IMR-90 (cell line): ENCODE results near the gene MZT2A. TPM values are rescaled to one million over a fixed set of nuclear protein-coding genes. Genes with fewer than 3 reads are reported as not detected.
"Not testable (repeated sequence)": the region's sequence is repeated elsewhere in the genome, so short reads cannot be mapped to it uniquely, and the experiment has no call there.

Experiments used
- ATAC-seq: fragments of 200-7000 bp; cut with Tn5 transposase; 2 replicates; pipeline ENCODE4 v1.9.1; 2020; ENCODE audit warnings: low read depth, mild to moderate bottlenecking, moderate library complexity
- BruUV-seq: library from RNA; stranded (reverse); fragments of 400-500 nt; replicated peaks from 2 replicates; lab custom pipeline; 2021; lab: Mats Ljungman, UMichigan
- CTCF ChIA-PET: fragments of 300-600 bp; formaldehyde crosslinking; extraction: SDS; loops from one replicate; lab custom pipeline; 2021; ENCODE audit warnings: antibody characterized with exemption; lab: Yijun Ruan, JAX
- POLR2A ChIA-PET: fragments of 300-600 bp; sonication (Branson Sonifier 250); formaldehyde crosslinking; loops from one replicate; lab custom pipeline; 2022; ENCODE audit warnings: antibody characterized with exemption; ENCODE audit not compliant: unreplicated experiment; lab: Charles Lee
- DNase-seq: peaks from one replicate; pipeline ENCODE4 v3.0.0; 2013
- H2AFZ ChIP-seq: replicated peaks from 2 replicates; pipeline ENCODE3; 2013; ENCODE audit warnings: low read length, mild to moderate bottlenecking; ENCODE audit not compliant: poor library complexity
- H2AK5ac ChIP-seq: 2 replicates; pipeline ENCODE4 v1.6.1; 2013; ENCODE audit warnings: low read depth, low read length, inconsistent platforms
- H2AK9ac ChIP-seq: replicated peaks from 2 replicates; pipeline ENCODE3; 2013; ENCODE audit warnings: mild to moderate bottlenecking, low read depth, low read length, moderate library complexity; ENCODE audit not compliant: poor library complexity
- H2BK120ac ChIP-seq: 2 replicates; pipeline ENCODE4 v1.6.1; 2013; ENCODE audit warnings: low read depth, low read length, inconsistent platforms
- H2BK15ac ChIP-seq: 3 replicates; pipeline ENCODE4 v1.6.1; 2013; ENCODE audit warnings: low read depth, low read length, inconsistent platforms
- H2BK20ac ChIP-seq: 2 replicates; pipeline ENCODE4 v1.6.1; 2013; ENCODE audit warnings: low read depth, mild to moderate bottlenecking, inconsistent platforms, low read length, moderate library complexity
- H2BK5ac ChIP-seq: 2 replicates; pipeline ENCODE4 v1.6.1; 2013; ENCODE audit warnings: mild to moderate bottlenecking, low read depth, low read length, inconsistent platforms; ENCODE audit not compliant: poor library complexity, severe bottlenecking
- H3K14ac ChIP-seq: replicated peaks from 2 replicates; pipeline ENCODE4 v1.6.1; 2013; ENCODE audit warnings: low read depth, low read length, inconsistent platforms
- H3K18ac ChIP-seq: 2 replicates; pipeline ENCODE4 v1.6.1; 2013; ENCODE audit warnings: low read depth, low read length, control low read depth
- H3K23ac ChIP-seq: 2 replicates; pipeline ENCODE4 v1.6.1; 2013; ENCODE audit warnings: low read depth, low read length, inconsistent platforms
- H3K27ac ChIP-seq: 2 replicates; pipeline ENCODE4 v1.5.1; 2013; ENCODE audit warnings: mild to moderate bottlenecking, control low read depth, low read length; ENCODE audit not compliant: insufficient read depth
- H3K27me3 ChIP-seq: 2 replicates; pipeline ENCODE4 v1.6.1; 2013; ENCODE audit warnings: low read length; ENCODE audit not compliant: control insufficient read depth, insufficient read depth
- H3K36me3 ChIP-seq: 2 replicates; pipeline ENCODE4 v1.6.1; 2013; ENCODE audit warnings: low read length, mixed read lengths; ENCODE audit not compliant: control insufficient read depth, insufficient read depth
- H3K4ac ChIP-seq: 2 replicates; pipeline ENCODE4 v1.6.1; 2013; ENCODE audit warnings: low read depth, low read length, inconsistent platforms
- H3K4me1 ChIP-seq: 2 replicates; pipeline ENCODE4 v1.6.1; 2013; ENCODE audit warnings: low read length, mixed read lengths; ENCODE audit not compliant: control insufficient read depth, insufficient read depth
- H3K4me2 ChIP-seq: 2 replicates; pipeline ENCODE4 v1.6.1; 2013; ENCODE audit warnings: low read depth, mild to moderate bottlenecking, control low read depth, low read length, moderate library complexity
- H3K4me3 ChIP-seq: 2 replicates; pipeline ENCODE4 v1.5.1; 2013; ENCODE audit warnings: low read depth, mild to moderate bottlenecking, control low read depth, low read length, moderate library complexity; ENCODE audit not compliant: insufficient read depth
- H3K56ac ChIP-seq: 2 replicates; pipeline ENCODE4 v1.6.1; 2013; ENCODE audit warnings: low read length, inconsistent platforms; ENCODE audit not compliant: insufficient read depth; ENCODE audit errors: extremely low read depth
- H3K79me1 ChIP-seq, 2 experiments: 2 replicates each; pipeline ENCODE4 v1.6.1; 2013; ENCODE audit warnings: low read length in 2 of 2, inconsistent platforms in 1 of 2, low read depth in 1 of 2
- H3K9ac ChIP-seq: 2 replicates; pipeline ENCODE4 v1.6.1; 2013; ENCODE audit warnings: low read depth, low read length, control low read depth
- H3K9me1 ChIP-seq: 2 replicates; pipeline ENCODE4 v1.6.1; 2013; ENCODE audit warnings: low read length, inconsistent platforms; ENCODE audit not compliant: insufficient read depth
- H3K9me3 ChIP-seq: 2 replicates; pipeline ENCODE4 v1.6.1; 2013; ENCODE audit warnings: low read length; ENCODE audit not compliant: control insufficient read depth, insufficient read depth
- H4K20me1 ChIP-seq: 2 replicates; pipeline ENCODE4 v1.6.1; 2013; ENCODE audit warnings: low read length, inconsistent platforms; ENCODE audit not compliant: insufficient read depth
- H4K5ac ChIP-seq: 2 replicates; pipeline ENCODE4 v1.6.1; 2013; ENCODE audit warnings: mild to moderate bottlenecking, low read depth, low read length, control low read depth
- H4K8ac ChIP-seq, 2 experiments: 2 replicates each; pipeline ENCODE4 v1.6.1; 2013; ENCODE audit warnings: low read depth in 2 of 2, low read length in 2 of 2, control low read depth in 1 of 2, inconsistent platforms in 1 of 2
- H4K91ac ChIP-seq: 2 replicates; pipeline ENCODE4 v1.6.1; 2013; ENCODE audit warnings: low read depth, low read length, inconsistent platforms; ENCODE audit not compliant: insufficient read depth
- WGBS, 2 experiments: methylation state at CpG; one replicate each; pipeline versions ENCODE4 v1.1.5 to v1.1.7; 2013; ENCODE audit warnings: missing lambda C conversion rate in 2 of 2; ENCODE audit not compliant: insufficient read length in 1 of 2; ENCODE audit errors: extremely low coverage in 2 of 2; 5-methylcytosine and 5-hydroxymethylcytosine counted together
- dilution Hi-C: fragments of 300-500 bp; cut with HindIII; formaldehyde crosslinking; loops from one replicate; pipeline ENCODE4 v1.14.3; 2018; ENCODE audit warnings: low sequenced_read_pairs; ENCODE audit not compliant: unreplicated experiment
- in situ Hi-C: fragments of 300-500 bp; cut with MboI; formaldehyde crosslinking; loops from 3 replicates; pipeline ENCODE4 v1.14.3; 2019; ENCODE audit warnings: low sequenced_read_pairs, inconsistent platforms, mixed read lengths
- intact Hi-C: fragments of 100-400 bp; cut with micrococcal nuclease; formaldehyde crosslinking; loops from 2 replicates; pipeline ENCODE4 v1.10.0; 2022
- polyA plus RNA-seq, 3 experiments: library from polyadenylated mRNA; depleted of rRNA; stranded (reverse); fragments of >200 nt; gene quantifications; 2 replicates each; pipeline ENCODE4 v1.2.3, GENCODE V29; 2012; ENCODE audit warnings: low replicate concordance in 1 of 3
- total RNA-seq: library from RNA; depleted of rRNA; stranded (reverse); fragments of >200 nt; gene quantifications from 2 replicates; pipeline ENCODE4 v1.2.3, GENCODE V29; 2012

Gene MZT2A
- total and polyA plus RNA-seq, 2 of the 4 experiments (the other 2 are of a cell fraction) = 23.1 to 82.3 TPM

GRCh38 chr2:131534965-131535364 lies 42.8 kb upstream of the MZT2A start:
- H2BK15ac ChIP-seq, H3K23ac ChIP-seq, H3K9ac ChIP-seq, in situ Hi-C loops, intact Hi-C loops, H3K4me1 ChIP-seq, H2AK9ac ChIP-seq, H4K5ac ChIP-seq, BruUV-seq, CTCF ChIA-PET, H2AFZ ChIP-seq, H3K79me1 ChIP-seq, H3K9me1 ChIP-seq, H4K20me1 ChIP-seq, H3K4ac ChIP-seq, H3K9me3 ChIP-seq, H3K18ac ChIP-seq, H3K4me2 ChIP-seq, H3K56ac ChIP-seq, H2BK120ac ChIP-seq, H4K8ac ChIP-seq, H2AK5ac ChIP-seq, H2BK20ac ChIP-seq, DNase-seq, H3K36me3 ChIP-seq, H3K27me3 ChIP-seq, H2BK5ac ChIP-seq, dilution Hi-C loops, ATAC-seq, POLR2A ChIA-PET, H4K91ac ChIP-seq, H3K4me3 ChIP-seq, H3K14ac ChIP-seq, H3K27ac ChIP-seq: not testable (repeated sequence)
- WGBS, 2 experiments = no CpG with 5 or more reads among the region's 11 CpGs

- H3K4me1 ChIP-seq, H3K56ac ChIP-seq, DNase-seq, CTCF ChIA-PET, BruUV-seq, H2BK120ac ChIP-seq, H3K23ac ChIP-seq, H4K91ac ChIP-seq, H3K9me3 ChIP-seq, H3K18ac ChIP-seq, H4K20me1 ChIP-seq, H3K14ac ChIP-seq, H4K8ac ChIP-seq, H2BK5ac ChIP-seq, H3K79me1 ChIP-seq, H4K5ac ChIP-seq, H3K4me3 ChIP-seq, H3K9ac ChIP-seq, H3K9me1 ChIP-seq, H3K4ac ChIP-seq, intact Hi-C loops, in situ Hi-C loops, H2BK20ac ChIP-seq, H2AK9ac ChIP-seq, H3K27me3 ChIP-seq, POLR2A ChIA-PET, ATAC-seq, H3K4me2 ChIP-seq, H3K36me3 ChIP-seq, H2BK15ac ChIP-seq, H2AK5ac ChIP-seq, H2AFZ ChIP-seq, H3K27ac ChIP-seq, dilution Hi-C loops: not testable (repeated sequence)
- no CpG with 5 or more reads among the region's 13 CpGs for WGBS, 2 experiments
These were observed 42.1 kb upstream of the MZT2A start for GRCh38 chr2:131534317-131534672.
